H9 (cell line): Measurements from ENCODE around the gene RNF20. TPM values are rescaled to one million over a fixed set of nuclear protein-coding genes. Genes with fewer than 3 reads are reported as not detected.
A peak's percentile ranks its signal among the peaks of the same experiment; 100 is the strongest.

Source experiments
- DNase-seq: peaks from one replicate; pipeline ENCODE4 v3.0.0-alpha.2; 2017
- H2AFZ ChIP-seq: one replicate; pipeline ENCODE4 v1.6.1; 2013; ENCODE audit warnings: mild to moderate bottlenecking, low read length, control low read depth, moderate library complexity
- H2AK5ac ChIP-seq: 2 replicates; pipeline ENCODE4 v1.6.1; 2013; ENCODE audit warnings: low read length, control low read depth, mixed read lengths; ENCODE audit not compliant: insufficient read length
- H2BK120ac ChIP-seq: one replicate; pipeline ENCODE4 v1.6.1; 2013; ENCODE audit warnings: low read depth, mild to moderate bottlenecking, low read length, control low read depth, inconsistent platforms; ENCODE audit not compliant: poor library complexity, severe bottlenecking
- H2BK12ac ChIP-seq: 2 replicates; pipeline ENCODE4 v1.6.1; 2013; ENCODE audit warnings: low read length, control low read depth, mixed read lengths, low read depth; ENCODE audit not compliant: insufficient read length
- H2BK15ac ChIP-seq: 2 replicates; pipeline ENCODE4 v1.6.1; 2013; ENCODE audit warnings: low read depth, low read length, control low read depth
- H2BK20ac ChIP-seq: one replicate; pipeline ENCODE4 v1.6.1; 2013; ENCODE audit warnings: low read depth, mild to moderate bottlenecking, low read length, control low read depth, inconsistent platforms; ENCODE audit not compliant: poor library complexity, severe bottlenecking
- H2BK5ac ChIP-seq: 2 replicates; pipeline ENCODE4 v1.6.1; 2013; ENCODE audit warnings: low read length, control low read depth, mixed read lengths; ENCODE audit not compliant: insufficient read length
- H3K14ac ChIP-seq: 2 replicates; pipeline ENCODE4 v1.6.1; 2013; ENCODE audit warnings: low read length, control low read depth; ENCODE audit not compliant: insufficient read depth
- H3K18ac ChIP-seq: 2 replicates; pipeline ENCODE4 v1.6.1; 2013; ENCODE audit warnings: low read depth, mild to moderate bottlenecking, mixed read lengths, low read length, control low read depth; ENCODE audit not compliant: insufficient read length
- H3K23ac ChIP-seq: 2 replicates; pipeline ENCODE4 v1.6.1; 2013; ENCODE audit warnings: low read length, control low read depth, mixed read lengths, low read depth; ENCODE audit not compliant: insufficient read length
- H3K23me2 ChIP-seq: 2 replicates; pipeline ENCODE4 v1.6.1; 2013; ENCODE audit warnings: low read depth, mild to moderate bottlenecking, mixed read lengths, low read length, control low read depth; ENCODE audit not compliant: insufficient read length, poor library complexity, severe bottlenecking
- H3K27ac ChIP-seq: 2 replicates; pipeline ENCODE4 v1.5.1; 2013; ENCODE audit warnings: low read length, control low read depth, mixed read lengths, low read depth; ENCODE audit not compliant: insufficient read length
- H3K27me3 ChIP-seq: 2 replicates; pipeline ENCODE4 v1.6.1; 2013; ENCODE audit warnings: low read length, control low read depth, inconsistent platforms; ENCODE audit not compliant: insufficient read depth
- H3K4ac ChIP-seq: 2 replicates; pipeline ENCODE4 v1.6.1; 2013; ENCODE audit warnings: low read depth, mild to moderate bottlenecking, control low read depth, inconsistent platforms, low read length, moderate library complexity
- H3K4me1 ChIP-seq: 2 replicates; pipeline ENCODE4 v1.6.1; 2013; ENCODE audit warnings: low read length, control low read depth, inconsistent platforms; ENCODE audit not compliant: insufficient read depth
- H3K4me2 ChIP-seq: 2 replicates; pipeline ENCODE4 v1.6.1; 2013; ENCODE audit warnings: low read length, control low read depth, mixed read lengths; ENCODE audit not compliant: insufficient read length, insufficient read depth
- H3K56ac ChIP-seq: 2 replicates; pipeline ENCODE4 v1.6.1; 2013; ENCODE audit warnings: low read depth, mild to moderate bottlenecking, mixed read lengths, low read length, control low read depth; ENCODE audit not compliant: insufficient read length
- H3K79me1 ChIP-seq: 2 replicates; pipeline ENCODE4 v1.6.1; 2013; ENCODE audit warnings: low read depth, mild to moderate bottlenecking, moderate library complexity, low read length, control low read depth, inconsistent platforms; ENCODE audit not compliant: insufficient read depth, poor library complexity, severe bottlenecking
- H3K79me2 ChIP-seq: 2 replicates; pipeline ENCODE4 v1.6.1; 2013; ENCODE audit warnings: low read length, control low read depth, inconsistent platforms; ENCODE audit not compliant: insufficient read depth
- H3K9ac ChIP-seq: 2 replicates; pipeline ENCODE4 v1.6.1; 2013; ENCODE audit warnings: low read length, control low read depth, mixed read lengths; ENCODE audit not compliant: insufficient read length; ENCODE audit errors: extremely low read depth
- H3K9me3 ChIP-seq: one replicate; pipeline ENCODE4 v1.6.1; 2013; ENCODE audit warnings: low read depth, low read length, inconsistent platforms; ENCODE audit not compliant: control insufficient read depth
- H3T11ph ChIP-seq: one replicate; pipeline ENCODE4 v1.6.1; 2013; ENCODE audit warnings: mild to moderate bottlenecking, low read length, control low read depth, inconsistent platforms
- H4K20me1 ChIP-seq: one replicate; pipeline ENCODE4 v1.6.1; 2013; ENCODE audit not compliant: control insufficient read depth, insufficient read length, insufficient read depth
- H4K5ac ChIP-seq: 2 replicates; pipeline ENCODE4 v1.6.1; 2013; ENCODE audit warnings: low read depth, mild to moderate bottlenecking, mixed read lengths, low read length, control low read depth; ENCODE audit not compliant: insufficient read length
- H4K8ac ChIP-seq: replicated peaks from 2 replicates; pipeline ENCODE4 v1.6.1; 2013; ENCODE audit warnings: low read length, control low read depth, mixed read lengths, low read depth; ENCODE audit not compliant: insufficient read length
- H4K91ac ChIP-seq: 2 replicates; pipeline ENCODE4 v1.6.1; 2013; ENCODE audit warnings: low read depth, mild to moderate bottlenecking, moderate library complexity, mixed read lengths, low read length, control low read depth; ENCODE audit not compliant: insufficient read length
- H3K27ac Mint-ChIP-seq, 3 experiments: 2 replicates in 2 of 3; 3 replicates in 1 of 3; pipeline ENCODE4 v1.8.0; 2020 to 2021; ENCODE audit warnings: mixed read lengths in 3 of 3, mild to moderate bottlenecking in 1 of 3, moderate library complexity in 1 of 3
- H3K27me3 Mint-ChIP-seq: 2 replicates; pipeline ENCODE4 v1.8.0; 2021; ENCODE audit warnings: low read depth, mild to moderate bottlenecking, moderate library complexity, mixed read lengths
- H3K36me3 Mint-ChIP-seq, 3 experiments: 2 replicates in 2 of 3; 3 replicates in 1 of 3; pipeline ENCODE4 v1.8.0; 2020 to 2021; ENCODE audit warnings: low read depth in 3 of 3, mixed read lengths in 3 of 3; ENCODE audit not compliant: insufficient read depth in 1 of 3
- H3K4me1 Mint-ChIP-seq, 2 experiments: 2 replicates each; pipeline ENCODE4 v1.8.0; 2020; ENCODE audit warnings: mixed read lengths in 2 of 2
- H3K4me3 Mint-ChIP-seq, 2 experiments: 2 replicates in 1 of 2; 3 replicates in 1 of 2; pipeline ENCODE4 v1.8.0; 2020 to 2021; ENCODE audit warnings: mild to moderate bottlenecking in 2 of 2, mixed read lengths in 2 of 2, moderate library complexity in 1 of 2
- H3K9me3 Mint-ChIP-seq, 2 experiments: 2 replicates in 1 of 2; 3 replicates in 1 of 2; pipeline ENCODE4 v1.8.0; 2020; ENCODE audit warnings: mild to moderate bottlenecking in 2 of 2, mixed read lengths in 2 of 2, moderate library complexity in 1 of 2
- CTCF ChIP-seq: fragments of 200-600 bp; sonication (generic); conservative IDR thresholded peaks from 3 replicates; pipeline ENCODE4 v1.8.0; 2021; ENCODE audit warnings: antibody characterized with exemption, mild to moderate bottlenecking
- WGBS: extraction: QIAGEN DNeasy Blood & Tissue Kit; methylation state at CpG from one replicate; pipeline ENCODE4 v1.1.7; 2013; ENCODE audit warnings: missing lambda C conversion rate, low lambda C conversion rate, mixed read lengths; ENCODE audit not compliant: insufficient read length; ENCODE audit errors: extremely low coverage; 5-methylcytosine and 5-hydroxymethylcytosine counted together
- total RNA-seq: library from RNA; stranded (reverse); gene quantifications from 2 replicates; pipeline ENCODE4 v1.2.1, GENCODE V29; 2021

The RNF20 gene
- total RNA-seq, 1 experiment from 2014 or later, result 48.5 TPM

- Histone ChIP-seq H3K4me1 (peaks cover 9% of the 10 kb centered on the region; the same call in 1 of the 2 replicates), H3T11ph (no peak overlapping the region), H3K23ac (no peak overlapping the region), H3K9ac (no peak overlapping the region), H3K79me2 (no peaks in the 10 kb centered on the region), H3K14ac (no peak overlapping the region), H2BK15ac (no peak overlapping the region), H2AFZ (peak overlapping the region; percentile 88), H4K5ac (no peak overlapping the region), H2BK5ac (no peak overlapping the region), H4K91ac (no peak overlapping the region), H3K56ac (no peak overlapping the region), H4K20me1 (no peaks in the 10 kb centered on the region), H2BK12ac (no peak overlapping the region), H4K8ac (no peak overlapping the region), H2BK120ac (no peak overlapping the region), H2BK20ac (no peak overlapping the region), H3K4ac (no peak overlapping the region), H3K27me3 (no peaks in the 10 kb centered on the region), H3K23me2 (no peaks in the 10 kb centered on the region), H3K27ac (no peak overlapping the region), H3K79me1 (no peaks in the 10 kb centered on the region), H3K9me3 (no peaks in the 10 kb centered on the region), H2AK5ac (no peak overlapping the region), H3K18ac (peak overlapping the region; percentile 31), H3K4me2 (no peak overlapping the region)
- WGBS, result no CpG with 5 or more reads among the region's 3 CpGs
- Mint-ChIP-seq H3K9me3 (no peaks in the 10 kb centered on the region), H3K27ac (peak overlapping the region in 1 of 3 experiments; percentile 84; a peak in 2 of 7 replicates), H3K4me3 (no peak overlapping the region), H3K36me3 (no peaks in the 10 kb centered on the region), H3K4me1 (peaks cover 40% of the 10 kb centered on the region in 2 experiments), H3K27me3 (no peaks in the 10 kb centered on the region; the same call in 1 of the 2 replicates)
- no peak for DNase-seq
- TF ChIP-seq CTCF, result no peak
These were observed 21.5 kb upstream of the RNF20 start for GRCh38 chr9:101512116-101512515.
